GM12878 (cell line): ENCODE results near the gene HIVEP2. TPM values are rescaled to one million over a fixed set of nuclear protein-coding genes. Genes with fewer than 3 reads are reported as not detected.
A peak's percentile ranks its signal among the peaks of the same experiment; 100 is the strongest.

Source experiments
- ATAC-seq: fragments of 200-7000 bp; cut with Tn5 transposase; 3 replicates; pipeline ENCODE4 v1.9.1; 2020; ENCODE audit warnings: mild to moderate bottlenecking, moderate library complexity
- BruUV-seq: library from RNA; stranded (reverse); fragments of 400-500 nt; replicated peaks from 2 replicates; lab custom pipeline; 2021; lab: Mats Ljungman, UMichigan
- CTCF ChIA-PET: fragments of 300-600 bp; sonication (Branson Sonifier 250); formaldehyde crosslinking; extraction: SDS; loops from one replicate; lab custom pipeline; 2021; ENCODE audit warnings: inconsistent platforms; lab: Yijun Ruan, JAX
- POLR2A ChIA-PET: fragments of 350-600 bp; formaldehyde crosslinking; extraction: SDS; loops from one replicate; lab custom pipeline; 2021; ENCODE audit warnings: inconsistent platforms; lab: Charles Lee
- RAD21 ChIA-PET: fragments of 300-600 bp; sonication (Branson Sonifier 250); formaldehyde crosslinking; loops from one replicate; lab custom pipeline; 2023; ENCODE audit warnings: antibody characterized with exemption; ENCODE audit not compliant: unreplicated experiment; lab: Charles Lee
- SMC1A ChIA-PET: fragments of 300-600 bp; sonication (Branson Sonifier 250); formaldehyde crosslinking; loops from one replicate; lab custom pipeline; 2023; ENCODE audit not compliant: unreplicated experiment, uncharacterized antibody; lab: Charles Lee
- DNase-seq: peaks from one replicate; pipeline ENCODE4 v3.0.0-alpha.2; 2011; ENCODE audit warnings: low read depth, low spot score
- FAIRE-seq: peaks from 3 replicates; lab custom pipeline; 2011; peaks lifted over from hg19 to GRCh38; lab: Jason Lieb, UNC
- H2AFZ ChIP-seq: 2 replicates; pipeline ENCODE4 v1.6.0; 2011; ENCODE audit warnings: low read depth, low read length, control low read depth; ENCODE audit not compliant: control insufficient read depth
- H3K27ac ChIP-seq: 2 replicates; pipeline ENCODE4 v1.5.1; 2011; ENCODE audit warnings: control low read depth; ENCODE audit not compliant: control insufficient read depth, insufficient read depth
- H3K27me3 ChIP-seq, 2 experiments: replicated peaks in 1 of 2; 2 replicates each; pipeline versions ENCODE4 v1.6.0 to v1.6.1; 2011; ENCODE audit warnings: low read length in 1 of 2; ENCODE audit not compliant: control insufficient read depth in 2 of 2, insufficient read depth in 2 of 2
- H3K36me3 ChIP-seq, 2 experiments: 2 replicates each; pipeline ENCODE4 v1.5.1; 2011; ENCODE audit warnings: low read length in 1 of 2; ENCODE audit not compliant: control insufficient read depth in 2 of 2, insufficient read depth in 2 of 2
- H3K4me1 ChIP-seq: 2 replicates; pipeline ENCODE4 v1.6.1; 2011; ENCODE audit warnings: mild to moderate bottlenecking, low read length, moderate library complexity, mixed read lengths; ENCODE audit not compliant: control insufficient read depth, insufficient read depth
- H3K4me2 ChIP-seq: 2 replicates; pipeline ENCODE4 v1.6.0; 2011; ENCODE audit warnings: control low read depth; ENCODE audit not compliant: control insufficient read depth, insufficient read depth
- H3K4me3 ChIP-seq: fragments of 200-600 bp; sonication (generic); 2 replicates; pipeline ENCODE4 v1.5.1; 2016
- H3K79me2 ChIP-seq: 2 replicates; pipeline ENCODE4 v1.6.0; 2011; ENCODE audit warnings: low read length; ENCODE audit not compliant: control insufficient read depth, insufficient read depth
- H3K9ac ChIP-seq: 2 replicates; pipeline ENCODE4 v1.8.0; 2011; ENCODE audit warnings: low read length, control low read depth, mixed read lengths; ENCODE audit not compliant: control insufficient read depth, insufficient read depth
- H3K9me3 ChIP-seq: replicated peaks from 3 replicates; pipeline ENCODE4 v1.5.1; 2011; ENCODE audit warnings: mild to moderate bottlenecking, low read length; ENCODE audit not compliant: control insufficient read depth, insufficient read depth
- H4K20me1 ChIP-seq: 2 replicates; pipeline ENCODE4 v1.6.0; 2011; ENCODE audit not compliant: control insufficient read depth, insufficient read depth
- ATF7 ChIP-seq: fragments of 450-650 bp; IDR thresholded peaks from 2 replicates; pipeline ENCODE4 v1.6.1; 2016; ENCODE audit warnings: low read depth, mild to moderate bottlenecking
- CBX5 ChIP-seq: sonication (generic); IDR thresholded peaks from 2 replicates; pipeline ENCODE4 v1.6.1; 2016; ENCODE audit warnings: low read depth, moderate library complexity, mild to moderate bottlenecking, inconsistent platforms
- CREB1 ChIP-seq: IDR thresholded peaks from 2 replicates; pipeline ENCODE4 v1.6.1; 2012; ENCODE audit warnings: low read depth, mild to moderate bottlenecking, inconsistent platforms
- CREM ChIP-seq: IDR thresholded peaks from 2 replicates; pipeline ENCODE4 v1.6.1; 2014; ENCODE audit warnings: antibody characterized with exemption, low read depth
- EP300 ChIP-seq, 2 experiments: fragments of 150-350 bp in 1 of 2; IDR thresholded peaks; 2 replicates each; pipeline ENCODE4 v1.6.1; 2011 to 2012; ENCODE audit warnings: low read depth in 2 of 2, low read length in 2 of 2, borderline replicate concordance in 1 of 2, improper control_type of control experiment in 1 of 2, inconsistent platforms in 1 of 2; ENCODE audit not compliant: control insufficient read depth in 1 of 2
- FOXM1 ChIP-seq: IDR thresholded peaks from 2 replicates; pipeline ENCODE4 v1.6.1; 2012; ENCODE audit warnings: low read depth, mild to moderate bottlenecking, inconsistent platforms, low read length, moderate library complexity
- GABPA ChIP-seq: IDR thresholded peaks from 2 replicates; pipeline ENCODE4 v1.6.1; 2014; ENCODE audit warnings: antibody characterized with exemption, low read depth, mild to moderate bottlenecking, inconsistent platforms
- HDAC2 ChIP-seq: fragments of 200-600 bp; sonication (generic); IDR thresholded peaks from 2 replicates; pipeline ENCODE4 v1.6.1; 2017
- JUNB ChIP-seq: IDR thresholded peaks from 2 replicates; pipeline ENCODE4 v1.6.1; 2016; ENCODE audit warnings: antibody characterized with exemption, mild to moderate bottlenecking
- MTA3 ChIP-seq: IDR thresholded peaks from 2 replicates; pipeline ENCODE4 v1.6.1; 2012; ENCODE audit warnings: low read length, inconsistent platforms, borderline replicate concordance
- NR2C2 ChIP-seq: IDR thresholded peaks from 2 replicates; pipeline ENCODE4 v1.6.1; 2011; ENCODE audit warnings: borderline replicate concordance, low read depth; ENCODE audit not compliant: control insufficient read depth, insufficient read length
- RFX5 ChIP-seq: IDR thresholded peaks from 2 replicates; pipeline ENCODE4 v1.6.1; 2011; ENCODE audit warnings: low read depth, low read length, improper control_type of control experiment
- WRNIP1 ChIP-seq: IDR thresholded peaks from 2 replicates; pipeline ENCODE4 v1.6.1; 2011; ENCODE audit warnings: low read depth, low read length, improper control_type of control experiment, borderline replicate concordance
- ZNF622 ChIP-seq: fragments of 450-650 bp; IDR thresholded peaks from 2 replicates; pipeline ENCODE4 v1.6.1; 2017; ENCODE audit warnings: mild to moderate bottlenecking, inconsistent platforms
- WGBS: methylation state at CpG from one replicate; pipeline ENCODE4 v1.1.6; 2016; ENCODE audit warnings: low lambda C conversion rate; ENCODE audit not compliant: insufficient replicate concordance, insufficient coverage; ENCODE audit errors: missing lambda C conversion rate; 5-methylcytosine and 5-hydroxymethylcytosine counted together
- in situ Hi-C: fragments of 300-500 bp; cut with MboI; formaldehyde crosslinking; loops from 9 replicates; pipeline ENCODE4 v1.14.3; 2018; ENCODE audit warnings: mixed read lengths
- intact Hi-C: fragments of 100-400 bp; cut with micrococcal nuclease; formaldehyde crosslinking; loops from one replicate; pipeline ENCODE4 v1.14.2; 2022; ENCODE audit not compliant: unreplicated experiment
- polyA plus RNA-seq, 11 experiments: library from polyadenylated mRNA; depleted of rRNA in 4 of 11; unstranded in 6 of 11; stranded (reverse) in 5 of 11; fragments of >200 nt; fragmentation: Nextera tagmentation in 4 of 11; fragmentation: Illumina TruSeq in 1 of 11; extraction: Ambion mirVana in 4 of 11; extraction: Trizol in 1 of 11; gene quantifications; 1 replicate in 1 of 11; 2 replicates in 10 of 11; pipeline versions ENCODE4 v1.2.1 to v1.2.3, GENCODE V29; 2011 to 2016; ENCODE audit warnings: inconsistent platforms in 2 of 11, missing spikeins in 2 of 11, low read depth in 1 of 11
- total RNA-seq, 4 experiments: library from RNA; depleted of rRNA in 3 of 4; stranded (reverse); fragments of >200 nt in 3 of 4; fragmentation: Illumina TruSeq in 1 of 4; extraction: Trizol in 1 of 4; gene quantifications; 2 replicates each; pipeline versions ENCODE4 v1.2.1 to v1.2.3, GENCODE V29; 2013 to 2021
- TF ChIP-seq, protein P1 (sequence below): fragments of 450-650 bp; IDR thresholded peaks from 2 replicates; pipeline ENCODE4 v1.6.1; 2017; ENCODE audit warnings: mild to moderate bottlenecking, low read depth, inconsistent platforms; ENCODE audit not compliant: poor library complexity, severe bottlenecking
- TF ChIP-seq, protein P2 (sequence below): fragments of 450-650 bp; IDR thresholded peaks from 2 replicates; pipeline ENCODE4 v1.6.1; 2016; ENCODE audit warnings: mild to moderate bottlenecking
- TF ChIP-seq, protein P3 (sequence below): IDR thresholded peaks from 2 replicates; pipeline ENCODE4 v1.6.1; 2012; ENCODE audit warnings: low read length, inconsistent platforms

HIVEP2 gene
- total and polyA plus RNA-seq, 10 of the 15 experiments (the other 5 are each of a cell fraction or from before 2014, with no cell fraction given), result 1.2 to 15.7 (median 10.2) TPM

DNA sequence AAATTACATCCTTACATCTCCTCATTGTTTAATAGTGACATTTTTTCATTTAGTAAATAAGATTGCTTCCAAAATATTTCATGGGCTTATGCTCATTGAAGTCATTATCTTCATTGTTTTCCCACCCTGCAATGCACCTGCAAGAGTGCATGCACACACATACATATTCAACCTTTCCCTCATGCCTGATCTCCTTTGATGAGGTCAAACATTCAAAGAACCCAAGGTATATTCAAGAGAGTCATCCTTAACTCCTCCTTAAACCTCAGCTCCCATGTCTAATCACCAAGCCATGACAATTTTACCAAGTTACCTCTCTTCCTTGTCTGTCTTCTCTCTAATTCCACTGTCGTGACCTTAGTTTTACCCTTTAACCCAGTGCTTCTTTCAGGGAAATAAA, 56.5 kb downstream of the HIVEP2 start (continued):
- TF ChIP-seq WRNIP1, result no peak
- no peak for TF ChIP-seq HDAC2
- TF ChIP-seq, protein P1, sequence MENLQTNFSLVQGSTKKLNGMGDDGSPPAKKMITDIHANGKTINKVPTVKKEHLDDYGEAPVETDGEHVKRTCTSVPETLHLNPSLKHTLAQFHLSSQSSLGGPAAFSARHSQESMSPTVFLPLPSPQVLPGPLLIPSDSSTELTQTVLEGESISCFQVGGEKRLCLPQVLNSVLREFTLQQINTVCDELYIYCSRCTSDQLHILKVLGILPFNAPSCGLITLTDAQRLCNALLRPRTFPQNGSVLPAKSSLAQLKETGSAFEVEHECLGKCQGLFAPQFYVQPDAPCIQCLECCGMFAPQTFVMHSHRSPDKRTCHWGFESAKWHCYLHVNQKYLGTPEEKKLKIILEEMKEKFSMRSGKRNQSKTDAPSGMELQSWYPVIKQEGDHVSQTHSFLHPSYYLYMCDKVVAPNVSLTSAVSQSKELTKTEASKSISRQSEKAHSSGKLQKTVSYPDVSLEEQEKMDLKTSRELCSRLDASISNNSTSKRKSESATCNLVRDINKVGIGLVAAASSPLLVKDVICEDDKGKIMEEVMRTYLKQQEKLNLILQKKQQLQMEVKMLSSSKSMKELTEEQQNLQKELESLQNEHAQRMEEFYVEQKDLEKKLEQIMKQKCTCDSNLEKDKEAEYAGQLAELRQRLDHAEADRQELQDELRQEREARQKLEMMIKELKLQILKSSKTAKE, result no peak
- TF ChIP-seq CBX5, result no peak
- TF ChIP-seq NR2C2, result no peak
- TF ChIP-seq ZNF622, result no peak

DNA sequence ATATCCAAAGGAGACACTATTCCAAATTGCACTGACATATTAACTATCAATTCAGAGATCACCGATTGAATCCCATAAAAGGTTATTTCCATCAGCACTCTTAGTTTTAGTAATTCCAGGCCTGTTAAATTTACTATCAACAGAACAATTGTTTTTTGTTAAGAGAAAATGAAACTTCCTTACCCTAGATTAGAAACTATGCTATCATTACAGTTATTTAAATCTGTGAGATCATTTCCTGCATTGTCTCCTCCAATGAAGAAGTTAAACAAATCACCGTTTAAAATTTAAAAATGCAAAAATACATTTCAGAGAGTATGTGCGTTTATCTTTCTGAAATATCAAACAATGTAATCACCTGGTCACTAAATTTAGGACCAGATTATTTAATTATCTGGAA, 57.5 kb downstream of the HIVEP2 start:
- Histone ChIP-seq H3K36me3 (no peaks in the 10 kb centered on the region), H4K20me1 (no peaks in the 10 kb centered on the region), H3K79me2 (peaks cover 60% of the 10 kb centered on the region), H3K9ac (peak overlapping the region; percentile 31; the same call in 1 of the 2 replicates), H3K27me3 (no peaks in the 10 kb centered on the region), H3K9me3 (peaks cover 2% of the 10 kb centered on the region; the same call in 2 of the 3 replicates), H2AFZ (no peak overlapping the region), H3K4me1 (peaks cover 30% of the 10 kb centered on the region), H3K4me3 (no peak overlapping the region), H3K4me2 (peak overlapping the region; percentile 23; the same call in 1 of the 2 replicates), H3K27ac (peak overlapping the region; percentile 75)
- RAD21 ChIA-PET, result interaction anchor here (3.6 to 7.6 kb wide), 5 partner anchors 17 to 68 kb away, joined by 22 to 110 read pairs (median 90); no protein-coding TSS in a partner anchor
- SMC1A ChIA-PET, result interaction anchor here (2.3 to 10.8 kb wide), 9 partner anchors 13 to 140 kb away, joined by 6 to 287 read pairs (median 76); no protein-coding TSS in a partner anchor
- WGBS, result 15% methylated on average over 3 of the region's 3 CpGs
- POLR2A ChIA-PET, result interaction anchor here (0.9 kb wide), 1 partner anchor 19 kb away, joined by 3 read pairs; no protein-coding TSS in a partner anchor
- in situ Hi-C loops (no loop called here), intact Hi-C loops (loop anchor here (2.0 kb wide), 1 partner anchor 15 kb away; no protein-coding TSS in a partner anchor)
- DNase-seq (no peak), FAIRE-seq (no peak), ATAC-seq (peak; percentile 23)
- no TSS peak for BruUV-seq
- CTCF ChIA-PET, result no interaction called here
- TF ChIP-seq MTA3 (no peak), CREM (0 out of 2 replicates have a peak, but pooled peaks have one; percentile 37), FOXM1 (peak; percentile 49; the same call in 1 of the 2 replicates), JUNB (peak; percentile 55), EP300 (IDR thresholded peaks at IDR 0.05; ENCODE audit: borderline replicate concordance in 1 of 2, control insufficient read depth in 1 of 2, low read depth in 2 of 2, low read length in 2 of 2) (no peak), ATF7 (peak; percentile 71), RFX5 (no peak), CREB1 (peak; percentile 33; the same call in 1 of the 2 replicates), GABPA (peak; percentile 47; the same call in 1 of the 2 replicates)
- TF ChIP-seq, protein P2, sequence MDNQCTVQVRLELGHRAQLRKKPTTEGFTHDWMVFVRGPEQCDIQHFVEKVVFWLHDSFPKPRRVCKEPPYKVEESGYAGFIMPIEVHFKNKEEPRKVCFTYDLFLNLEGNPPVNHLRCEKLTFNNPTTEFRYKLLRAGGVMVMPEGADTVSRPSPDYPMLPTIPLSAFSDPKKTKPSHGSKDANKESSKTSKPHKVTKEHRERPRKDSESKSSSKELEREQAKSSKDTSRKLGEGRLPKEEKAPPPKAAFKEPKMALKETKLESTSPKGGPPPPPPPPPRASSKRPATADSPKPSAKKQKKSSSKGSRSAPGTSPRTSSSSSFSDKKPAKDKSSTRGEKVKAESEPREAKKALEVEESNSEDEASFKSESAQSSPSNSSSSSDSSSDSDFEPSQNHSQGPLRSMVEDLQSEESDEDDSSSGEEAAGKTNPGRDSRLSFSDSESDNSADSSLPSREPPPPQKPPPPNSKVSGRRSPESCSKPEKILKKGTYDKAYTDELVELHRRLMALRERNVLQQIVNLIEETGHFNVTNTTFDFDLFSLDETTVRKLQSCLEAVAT, result 0 out of 2 replicates have a peak, but pooled peaks have one; percentile 36
- TF ChIP-seq, protein P3, sequence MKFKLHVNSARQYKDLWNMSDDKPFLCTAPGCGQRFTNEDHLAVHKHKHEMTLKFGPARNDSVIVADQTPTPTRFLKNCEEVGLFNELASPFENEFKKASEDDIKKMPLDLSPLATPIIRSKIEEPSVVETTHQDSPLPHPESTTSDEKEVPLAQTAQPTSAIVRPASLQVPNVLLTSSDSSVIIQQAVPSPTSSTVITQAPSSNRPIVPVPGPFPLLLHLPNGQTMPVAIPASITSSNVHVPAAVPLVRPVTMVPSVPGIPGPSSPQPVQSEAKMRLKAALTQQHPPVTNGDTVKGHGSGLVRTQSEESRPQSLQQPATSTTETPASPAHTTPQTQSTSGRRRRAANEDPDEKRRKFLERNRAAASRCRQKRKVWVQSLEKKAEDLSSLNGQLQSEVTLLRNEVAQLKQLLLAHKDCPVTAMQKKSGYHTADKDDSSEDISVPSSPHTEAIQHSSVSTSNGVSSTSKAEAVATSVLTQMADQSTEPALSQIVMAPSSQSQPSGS, result peak; percentile 67
